ENCODE data around the gene PYGO1.

DNA sequence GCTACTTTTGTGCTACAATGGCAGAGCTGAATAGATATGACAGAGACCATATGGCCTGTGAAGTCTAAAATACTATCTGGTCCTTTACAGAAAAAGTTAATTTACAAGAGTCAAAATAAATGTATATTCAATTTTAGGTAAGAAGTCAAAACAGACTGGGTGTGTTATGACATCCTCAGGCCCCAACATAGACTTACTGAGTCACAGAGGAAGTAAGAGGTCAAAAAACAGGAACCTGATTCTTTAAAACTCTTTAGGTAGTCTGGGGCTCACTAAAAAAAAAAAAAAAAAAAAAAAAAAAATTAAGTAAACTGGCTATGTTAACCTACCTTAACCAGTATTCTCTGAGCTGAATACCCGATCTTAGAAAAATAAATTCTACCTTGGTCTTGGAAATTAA lies 93.2 kb downstream of the PYGO1 start:
- TF ChIP-seq, protein P1, sequence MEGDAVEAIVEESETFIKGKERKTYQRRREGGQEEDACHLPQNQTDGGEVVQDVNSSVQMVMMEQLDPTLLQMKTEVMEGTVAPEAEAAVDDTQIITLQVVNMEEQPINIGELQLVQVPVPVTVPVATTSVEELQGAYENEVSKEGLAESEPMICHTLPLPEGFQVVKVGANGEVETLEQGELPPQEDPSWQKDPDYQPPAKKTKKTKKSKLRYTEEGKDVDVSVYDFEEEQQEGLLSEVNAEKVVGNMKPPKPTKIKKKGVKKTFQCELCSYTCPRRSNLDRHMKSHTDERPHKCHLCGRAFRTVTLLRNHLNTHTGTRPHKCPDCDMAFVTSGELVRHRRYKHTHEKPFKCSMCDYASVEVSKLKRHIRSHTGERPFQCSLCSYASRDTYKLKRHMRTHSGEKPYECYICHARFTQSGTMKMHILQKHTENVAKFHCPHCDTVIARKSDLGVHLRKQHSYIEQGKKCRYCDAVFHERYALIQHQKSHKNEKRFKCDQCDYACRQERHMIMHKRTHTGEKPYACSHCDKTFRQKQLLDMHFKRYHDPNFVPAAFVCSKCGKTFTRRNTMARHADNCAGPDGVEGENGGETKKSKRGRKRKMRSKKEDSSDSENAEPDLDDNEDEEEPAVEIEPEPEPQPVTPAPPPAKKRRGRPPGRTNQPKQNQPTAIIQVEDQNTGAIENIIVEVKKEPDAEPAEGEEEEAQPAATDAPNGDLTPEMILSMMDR (IDR thresholded peaks at IDR 0.05; ENCODE audit: low read length) = no peak
- TF ChIP-seq EZH2 (IDR thresholded peaks at IDR 0.05; ENCODE audit: borderline replicate concordance, low read length) = no peak

Measured in OCI-LY1 (cell line).